Endothelial cell of umbilical vein (primary cell): ENCODE data around the gene MAL. TPM values are rescaled to one million over a fixed set of nuclear protein-coding genes. Genes with fewer than 3 reads are reported as not detected.

ENCODE experiments used
- BruUV-seq: library from RNA; stranded (reverse); fragments of 400-500 nt; replicated peaks from 2 replicates; lab custom pipeline; 2021; lab: Mats Ljungman, UMichigan
- CTCF ChIA-PET: fragments of 300-600, 350-600 bp; sonication (Branson Sonifier 250); formaldehyde crosslinking; loops from one replicate; lab custom pipeline; 2021; ENCODE audit warnings: antibody characterized with exemption, inconsistent platforms; lab: Charles Lee
- POLR2A ChIA-PET: fragments of 300-600, 350-600 bp; sonication (Branson Sonifier 250); formaldehyde crosslinking; loops from one replicate; lab custom pipeline; 2021; ENCODE audit warnings: antibody characterized with exemption, inconsistent platforms; lab: Charles Lee
- DNase-seq: peaks from one replicate; pipeline ENCODE4 v3.0.0-alpha.2; 2011; ENCODE audit warnings: low read depth, low spot score
- FAIRE-seq: peaks from 2 replicates; lab custom pipeline; 2011; peaks lifted over from hg19 to GRCh38; lab: Jason Lieb, UNC
- H2AFZ ChIP-seq: 2 replicates; pipeline ENCODE4 v1.6.0; 2012; ENCODE audit warnings: low read depth, low read length, control low read depth, inconsistent platforms
- H3K27ac ChIP-seq: 2 replicates; pipeline ENCODE4 v1.5.1; 2011; ENCODE audit warnings: low read depth, mild to moderate bottlenecking, control low read depth, low read length, moderate library complexity; ENCODE audit not compliant: insufficient read depth
- H3K27me3 ChIP-seq, 2 experiments: 2 replicates each; pipeline versions ENCODE4 v1.6.0 to v1.6.1; 2011; ENCODE audit warnings: low read length in 2 of 2, mixed read lengths in 1 of 2; ENCODE audit not compliant: control insufficient read depth in 2 of 2, insufficient read depth in 2 of 2
- H3K36me3 ChIP-seq, 2 experiments: 2 replicates in 1 of 2; 3 replicates in 1 of 2; pipeline ENCODE4 v1.5.1; 2011; ENCODE audit warnings: low read length in 2 of 2, mild to moderate bottlenecking in 1 of 2, moderate library complexity in 1 of 2; ENCODE audit not compliant: control insufficient read depth in 2 of 2, insufficient read depth in 2 of 2; ENCODE audit errors: extremely low read depth in 1 of 2
- H3K4me1 ChIP-seq: 3 replicates; pipeline ENCODE4 v1.5.1; 2011; ENCODE audit warnings: mild to moderate bottlenecking, low read length; ENCODE audit not compliant: control insufficient read depth, insufficient read depth; ENCODE audit errors: extremely low read depth
- H3K4me2 ChIP-seq: 2 replicates; pipeline ENCODE4 v1.6.1; 2011; ENCODE audit warnings: low read length, control low read depth, mixed read lengths; ENCODE audit not compliant: insufficient read depth
- H3K4me3 ChIP-seq, 3 experiments: fragments of 200-600 bp in 1 of 3; sonication (generic), shearing (Covaris generic) in 1 of 3; replicated peaks in 1 of 3; 2 replicates each; pipeline ENCODE4 v1.5.1; 2011 to 2016; ENCODE audit warnings: control low read depth in 3 of 3, low read length in 3 of 3, mild to moderate bottlenecking in 2 of 3, inconsistent platforms in 1 of 3, low read depth in 1 of 3, moderate library complexity in 1 of 3; ENCODE audit not compliant: insufficient read depth in 1 of 3
- H3K79me2 ChIP-seq: 2 replicates; pipeline ENCODE4 v1.6.0; 2012; ENCODE audit warnings: low read length, inconsistent platforms; ENCODE audit not compliant: control insufficient read depth, insufficient read depth
- H3K9ac ChIP-seq: replicated peaks from 2 replicates; pipeline ENCODE3; 2011; ENCODE audit warnings: low read length, control low read depth; ENCODE audit not compliant: insufficient read depth; ENCODE audit errors: extremely low read depth
- H3K9me1 ChIP-seq: replicated peaks from 3 replicates; pipeline ENCODE4 v1.6.0; 2011; ENCODE audit warnings: mild to moderate bottlenecking, low read length; ENCODE audit not compliant: control insufficient read depth, insufficient read depth; ENCODE audit errors: extremely low read depth
- H3K9me3 ChIP-seq: replicated peaks from 2 replicates; pipeline ENCODE4 v1.5.1; 2012; ENCODE audit warnings: low read length, inconsistent platforms; ENCODE audit not compliant: control insufficient read depth, insufficient read depth
- H4K20me1 ChIP-seq: replicated peaks from 2 replicates; pipeline ENCODE3; 2011; ENCODE audit warnings: mild to moderate bottlenecking, low read length; ENCODE audit not compliant: control insufficient read depth, insufficient read depth; ENCODE audit errors: extremely low read depth
- CTCF ChIP-seq, 2 donors: IDR thresholded peaks; 1 replicate in 1 of 2; 2 replicates in 1 of 2; pipeline ENCODE4 v1.5.1; 2011; ENCODE audit warnings: low read length in 2 of 2, mild to moderate bottlenecking in 2 of 2, moderate library complexity in 2 of 2, control low read depth in 1 of 2, inconsistent platforms in 1 of 2, low read depth in 1 of 2; ENCODE audit not compliant: insufficient read depth in 1 of 2; ENCODE audit errors: extremely low read depth in 1 of 2
- EZH2 ChIP-seq: IDR thresholded peaks from 2 replicates; pipeline ENCODE4 v1.6.1; 2012; ENCODE audit warnings: borderline replicate concordance, low read depth, mild to moderate bottlenecking, moderate library complexity, low read length, inconsistent platforms; ENCODE audit not compliant: severe bottlenecking
- GATA2 ChIP-seq: IDR thresholded peaks from 2 replicates; pipeline ENCODE4 v1.7.0; 2011; ENCODE audit warnings: low read depth, mild to moderate bottlenecking, moderate library complexity, mixed read lengths, low read length; ENCODE audit not compliant: insufficient read length, insufficient read depth
- MAX ChIP-seq: IDR thresholded peaks from 2 replicates; pipeline ENCODE4 v1.6.1; 2011; ENCODE audit not compliant: insufficient read depth, insufficient read length
- MYC ChIP-seq: IDR thresholded peaks from one replicate; pipeline ENCODE4 v1.6.1; 2011; ENCODE audit warnings: mild to moderate bottlenecking, low read depth, low read length
- POLR2A ChIP-seq: IDR thresholded peaks from 2 replicates; pipeline ENCODE4 v1.6.1; 2012; ENCODE audit warnings: low read depth, mild to moderate bottlenecking, control low read depth, low read length
- POLR2AphosphoS5 ChIP-seq: IDR thresholded peaks from 2 replicates; pipeline ENCODE4 v1.6.1; 2012; ENCODE audit warnings: low read depth, mild to moderate bottlenecking, control low read depth, low read length, moderate library complexity; ENCODE audit not compliant: insufficient read depth
- dilution Hi-C: fragments of 300-500 bp; cut with MboI; formaldehyde crosslinking; loops from one replicate; pipeline ENCODE4 v1.15.0; 2019; ENCODE audit warnings: low sequenced_read_pairs; ENCODE audit not compliant: extremely low pct_ligation_motif_present
- intact Hi-C: fragments of 100-400 bp; cut with micrococcal nuclease; formaldehyde crosslinking; loops from one replicate; pipeline ENCODE4 v1.10.0; 2022
- polyA plus RNA-seq, 4 experiments: library from polyadenylated mRNA; depleted of rRNA in 3 of 4; stranded (reverse) in 3 of 4; unstranded in 1 of 4; fragments of >200 nt; gene quantifications; 2 replicates each; pipeline versions ENCODE4 v1.2.1 to v1.2.3, GENCODE V29; 2011 to 2012; ENCODE audit warnings: missing spikeins in 1 of 4
- total RNA-seq: library from RNA; stranded (reverse); gene quantifications from 2 replicates; pipeline ENCODE4 v1.2.3, GENCODE V29; 2021

The MAL gene
- total and polyA plus RNA-seq, 2 donors (not counting 3 experiments of a cell fraction or from before 2014, with no cell fraction given) = not detected

GRCh38 chr2:95032868-95033603 is 7.5 kb downstream of the MAL start:
- CTCF ChIA-PET = no interaction called here
- Histone ChIP-seq H4K20me1 (no peaks in the 10 kb centered on the region), H2AFZ (no peak overlapping the region), H3K4me3 (no peak overlapping the region), H3K27me3 (no peaks in the 10 kb centered on the region), H3K9ac (no peak overlapping the region), H3K79me2 (no peaks in the 10 kb centered on the region), H3K9me1 (no peaks in the 10 kb centered on the region), H3K27ac (no peak overlapping the region), H3K9me3 (no peaks in the 10 kb centered on the region), H3K36me3 (no peaks in the 10 kb centered on the region), H3K4me1 (no peaks in the 10 kb centered on the region), H3K4me2 (no peak overlapping the region)
- dilution Hi-C loops = no loop called here
- intact Hi-C loops = no loop called here
- POLR2A ChIA-PET = no interaction called here
- no TSS peak for BruUV-seq
- FAIRE-seq (no peak), DNase-seq (no peak)
- TF ChIP-seq CTCF (IDR thresholded peaks at IDR 0.05; ENCODE audit: extremely low read depth in 1 of 2, insufficient read depth in 1 of 2, low read depth in 1 of 2, low read length in 2 of 2) (no peak), POLR2AphosphoS5 (no peak), MAX (no peak), EZH2 (no peak), POLR2A (no peak), MYC (no peak), GATA2 (no peak)
